Stimulated activated naive CD4-positive, alpha-beta T cell (primary cell): ENCODE results near the gene VSIR.

Experiments
- DNase-seq, 6 experiments: peaks; one replicate each; lab custom pipeline; 2025; lab: John Stamatoyannopoulos, UW

VSIR gene

GRCh38 chr10:71782221-71782916 is 9.0 kb upstream of the VSIR start:
- no peak for DNase-seq

- no peak for DNase-seq
Observed at GRCh38 chr10:71780719-71781118, 7.4 kb upstream of the VSIR start.

GRCh38 chr10:71780156-71780555 is 6.8 kb upstream of the VSIR start:
- DNase-seq = no peak

GRCh38 chr10:71779641-71780040 is 6.3 kb upstream of the VSIR start:
- no peak for DNase-seq

- no peak for DNase-seq
Observed at GRCh38 chr10:71778071-71778825, 4.9 kb upstream of the VSIR start.

GRCh38 chr10:71777213-71777985 is 4.1 kb upstream of the VSIR start:
- no peak for DNase-seq

- no peak for DNase-seq
Observed at GRCh38 chr10:71776481-71776925, 3.2 kb upstream of the VSIR start.

GRCh38 chr10:71774916-71775702 is 1.8 kb upstream of the VSIR start:
- no peak for DNase-seq

- no peak for DNase-seq
Observed at GRCh38 chr10:71772832-71773220, 494 bp downstream of the VSIR start.

- peak in 2 of 6 experiments; percentile 18 to 19 for DNase-seq
Observed at GRCh38 chr10:71771821-71772617, 1.3 kb downstream of the VSIR start.

- no peak for DNase-seq
Observed at GRCh38 chr10:71771204-71771603, 2.1 kb downstream of the VSIR start.

GRCh38 chr10:71770789-71771188 is 2.5 kb downstream of the VSIR start:
- DNase-seq = no peak

- DNase-seq = no peak
Observed at GRCh38 chr10:71770255-71770654, 3.1 kb downstream of the VSIR start.

GRCh38 chr10:71769279-71769823 is 4.0 kb downstream of the VSIR start:
- DNase-seq = peak in 2 of 6 experiments; percentile 38 to 52

GRCh38 chr10:71767420-71768035 is 5.8 kb downstream of the VSIR start:
- DNase-seq = no peak

- no peak for DNase-seq
Observed at GRCh38 chr10:71766717-71767419, 6.5 kb downstream of the VSIR start.

GRCh38 chr10:71765906-71766716 is 7.2 kb downstream of the VSIR start:
- no peak for DNase-seq

- no peak for DNase-seq
Observed at GRCh38 chr10:71765176-71765904, 8.0 kb downstream of the VSIR start.
